ENCODE data around the gene SEMA3F.

SEMA3F gene

DNA sequence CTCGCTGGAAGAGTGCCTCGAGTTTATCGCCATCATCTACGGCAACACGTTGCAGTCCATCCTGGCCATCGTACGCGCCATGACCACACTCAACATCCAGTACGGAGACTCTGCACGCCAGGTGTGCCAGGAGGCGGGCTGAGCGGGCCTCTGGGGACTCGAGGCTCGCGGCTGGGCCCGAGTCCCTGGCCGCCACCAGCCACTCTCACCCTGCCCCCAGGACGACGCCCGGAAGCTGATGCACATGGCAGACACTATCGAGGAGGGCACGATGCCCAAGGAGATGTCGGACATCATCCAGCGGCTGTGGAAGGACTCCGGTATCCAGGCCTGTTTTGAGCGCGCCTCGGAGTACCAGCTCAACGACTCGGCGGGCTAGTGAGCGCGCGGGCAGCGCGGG, 38.2 kb downstream of the SEMA3F start:
- DNase-seq (ENCODE audit: low read depth in 2 of 2) = no peak

DNA sequence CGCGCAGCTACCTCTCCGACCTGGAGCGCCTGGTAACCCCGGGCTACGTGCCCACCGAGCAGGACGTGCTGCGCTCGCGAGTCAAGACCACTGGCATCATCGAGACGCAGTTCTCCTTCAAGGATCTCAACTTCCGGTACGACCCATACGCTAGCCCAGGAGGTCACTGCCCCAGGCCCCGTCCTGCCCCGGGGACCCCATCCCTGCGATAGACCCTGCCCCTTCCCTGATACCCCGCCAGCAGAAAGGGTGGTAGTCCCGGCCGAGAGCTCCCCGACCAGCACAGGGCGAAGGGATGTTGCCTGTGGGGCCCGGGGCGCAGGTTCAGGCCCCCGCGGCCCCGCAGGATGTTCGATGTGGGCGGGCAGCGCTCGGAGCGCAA, 38.6 kb downstream of the SEMA3F start:
- no peak for DNase-seq (ENCODE audit: low read depth in 2 of 2)

GRCh38 chr3:50194128-50194902, 39.2 kb downstream of the SEMA3F start:
- peak; percentile 77 to 79 for DNase-seq (ENCODE audit: low read depth in 2 of 2)

- no peak for DNase-seq (ENCODE audit: low read depth in 2 of 2)
Observed at GRCh38 chr3:50194903-50195500, 39.9 kb downstream of the SEMA3F start.

- no peak for DNase-seq (ENCODE audit: low read depth in 2 of 2)
Observed at GRCh38 chr3:50195501-50196252, 40.6 kb downstream of the SEMA3F start.

- no peak for DNase-seq (ENCODE audit: low read depth in 2 of 2)
Observed at GRCh38 chr3:50196253-50196801, 41.2 kb downstream of the SEMA3F start.

- no peak for DNase-seq (ENCODE audit: low read depth in 2 of 2)
Observed at GRCh38 chr3:50201573-50202315, 46.6 kb downstream of the SEMA3F start.

DNA sequence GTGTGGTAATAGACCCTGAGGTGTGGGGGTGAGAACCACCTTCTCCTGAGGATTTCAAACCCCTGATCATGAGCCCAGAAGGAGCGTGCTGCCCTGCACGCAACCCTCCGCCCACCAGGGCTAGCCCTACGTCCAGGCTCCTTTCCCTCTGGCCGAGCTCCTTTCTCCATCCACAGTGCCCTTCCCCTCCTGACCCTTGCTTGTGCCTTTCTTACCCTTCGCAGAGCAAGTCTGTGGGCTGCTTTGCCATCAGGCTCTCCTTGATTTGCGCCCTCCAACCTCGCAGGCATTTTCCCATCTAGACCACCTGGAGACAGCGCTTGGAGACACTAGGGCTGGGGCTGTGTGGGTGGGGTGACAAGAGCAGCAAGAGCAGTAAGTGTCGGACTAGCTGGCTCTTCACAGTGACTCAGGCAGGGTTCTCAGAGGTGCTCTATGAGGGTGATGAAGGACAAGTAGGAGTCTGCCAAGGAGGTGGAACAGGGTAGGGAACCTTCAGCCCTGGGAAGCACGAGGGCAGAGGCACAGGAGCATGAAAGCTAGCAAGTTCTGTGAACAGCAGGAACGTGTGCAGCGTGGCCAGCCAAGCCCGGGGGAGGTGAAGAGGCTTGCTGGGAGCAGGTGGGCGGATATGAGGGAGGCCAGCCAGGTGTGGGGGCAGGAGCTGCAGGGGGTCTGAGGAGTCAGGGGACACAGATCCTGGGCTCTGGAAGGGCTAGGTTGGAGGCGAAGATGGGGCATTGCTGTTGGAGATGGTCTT, 47.4 kb downstream of the SEMA3F start:
- no peak for DNase-seq (ENCODE audit: low read depth in 2 of 2)

DNA sequence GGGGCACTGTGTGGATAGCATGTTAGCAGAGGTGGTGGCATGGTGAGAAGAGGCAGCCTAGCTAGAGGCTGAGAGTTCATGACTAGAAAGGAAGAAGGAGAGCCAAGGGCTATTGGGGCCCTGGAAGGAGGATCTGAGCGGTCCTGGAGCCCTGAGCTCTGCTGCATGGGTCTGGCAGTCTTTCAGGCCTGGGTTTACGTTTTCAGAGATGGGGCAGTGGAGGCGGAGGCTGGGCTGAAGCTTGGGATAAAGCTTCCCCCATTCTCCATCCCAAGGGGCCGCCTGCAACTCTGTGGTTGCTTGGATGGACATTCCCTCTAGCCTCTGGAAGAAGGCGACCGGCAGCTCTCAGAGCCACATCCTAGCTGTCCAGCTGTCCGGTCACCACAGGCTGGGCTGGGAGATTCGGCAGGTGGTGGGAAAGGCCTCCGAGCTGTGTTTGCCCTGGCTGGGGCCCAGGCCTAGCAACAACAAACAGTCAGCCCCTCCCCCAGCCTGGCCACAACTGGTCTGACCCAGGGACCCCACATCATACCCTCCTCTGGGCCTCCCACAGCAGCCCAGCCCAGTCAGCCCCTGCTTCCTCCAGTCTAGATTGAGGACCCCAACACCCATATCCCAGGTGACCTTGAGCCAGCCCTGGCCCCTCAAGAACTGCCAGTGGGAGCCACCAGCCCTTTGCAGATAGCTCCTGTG, 48.1 kb downstream of the SEMA3F start:
- no peak for DNase-seq (ENCODE audit: low read depth in 2 of 2)

DNA sequence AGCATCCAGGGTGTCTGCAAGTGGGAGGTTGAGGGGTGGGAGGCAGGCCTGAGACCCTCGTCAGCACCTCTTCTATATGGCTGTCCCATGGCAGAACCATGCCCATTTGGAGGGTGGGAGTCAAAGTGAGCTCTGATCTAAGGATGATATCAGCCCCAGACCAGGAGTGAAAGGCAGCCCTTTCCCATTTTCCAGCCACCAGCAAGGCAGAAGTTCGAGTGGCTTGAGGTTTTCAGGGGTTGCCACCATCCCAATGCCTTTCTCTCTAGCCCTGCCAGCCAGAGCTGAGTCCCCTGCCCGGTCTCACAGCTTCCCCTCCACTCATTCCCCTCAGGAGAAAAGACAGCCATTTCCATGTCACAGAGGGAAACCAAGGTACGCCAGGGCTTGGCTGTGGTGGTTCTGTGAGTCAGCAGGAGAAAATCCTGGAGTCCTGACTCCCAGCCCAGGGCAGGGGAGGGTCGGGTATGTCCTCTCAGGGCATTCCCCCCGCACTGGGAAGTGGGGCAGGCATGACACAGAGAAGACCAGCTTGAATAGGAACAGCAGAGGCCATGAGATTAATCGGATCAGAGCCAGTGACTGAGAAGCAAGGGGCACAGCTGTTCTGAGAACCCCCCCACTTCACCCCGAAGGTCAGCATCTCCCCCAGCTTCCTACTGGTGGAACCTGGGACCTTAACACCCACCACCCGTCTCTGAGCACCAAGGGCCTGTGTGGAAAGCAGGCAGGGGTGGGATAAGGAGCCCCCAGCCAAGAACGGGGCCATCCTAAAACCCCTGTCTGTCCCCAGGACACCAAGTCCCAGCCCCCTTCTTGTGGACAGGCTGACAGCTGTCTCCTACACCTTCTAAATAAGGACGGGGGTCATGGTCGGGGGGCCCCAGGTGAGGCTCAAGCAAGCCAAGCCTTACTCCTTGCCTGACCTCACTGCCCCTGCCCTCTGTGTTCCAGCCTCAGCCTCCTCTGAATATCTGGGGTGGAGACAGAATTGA, 49.0 kb downstream of the SEMA3F start:
- no peak for DNase-seq (ENCODE audit: low read depth in 2 of 2)

- no peak for DNase-seq (ENCODE audit: low read depth in 2 of 2)
Observed at GRCh38 chr3:50204804-50205412, 49.8 kb downstream of the SEMA3F start, which contains the start of gene SLC38A3. SLC38A3 (plus strand) TSS chr3:50205271; CDS start chr3:50214200, 8,929 bp downstream.

- DNase-seq (ENCODE audit: low read depth in 2 of 2) = no peak
Observed at GRCh38 chr3:50205413-50206276, 50.5 kb downstream of the SEMA3F start.

- DNase-seq (ENCODE audit: low read depth in 2 of 2) = no peak
Observed at GRCh38 chr3:50207359-50208042, 52.4 kb downstream of the SEMA3F start.

DNA sequence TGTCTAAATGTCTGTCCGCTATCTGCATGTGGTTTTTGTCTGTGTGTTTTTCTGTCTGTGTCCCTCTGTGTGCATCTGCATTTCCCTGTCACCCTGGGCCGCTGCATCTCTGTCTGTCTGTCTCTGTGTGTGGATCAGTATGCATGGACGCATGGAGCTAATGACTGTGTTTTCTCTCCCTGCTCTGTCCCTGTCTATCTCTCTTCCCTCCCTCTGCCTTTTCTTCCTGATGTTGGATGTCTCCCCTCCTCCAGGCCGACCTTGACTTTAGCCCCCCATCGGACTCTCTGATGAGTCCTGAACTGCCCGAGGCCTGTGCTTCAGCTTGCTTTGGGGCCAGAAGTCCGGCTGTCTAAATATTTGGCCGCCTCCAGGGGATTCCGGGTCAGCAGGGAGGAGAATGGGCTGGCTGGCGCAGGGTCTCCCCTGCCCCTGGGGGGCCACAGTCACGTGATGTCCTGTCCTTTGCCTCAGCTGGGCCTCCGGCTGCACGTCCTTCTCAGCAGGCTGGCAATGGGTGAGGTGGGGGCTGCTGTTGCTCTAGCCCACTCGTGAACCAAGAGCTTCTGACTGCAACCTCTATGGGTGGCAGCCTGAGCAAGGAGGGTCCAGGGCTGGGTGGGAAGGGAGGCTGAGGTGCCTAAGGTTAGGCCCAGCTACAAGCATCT, 53.7 kb downstream of the SEMA3F start:
- no peak for DNase-seq (ENCODE audit: low read depth in 2 of 2)

- no peak for DNase-seq (ENCODE audit: low read depth in 2 of 2)
Observed at GRCh38 chr3:50210176-50210509, 55.0 kb downstream of the SEMA3F start.

- no peak for DNase-seq (ENCODE audit: low read depth in 2 of 2)
Observed at GRCh38 chr3:50210510-50211367, 55.6 kb downstream of the SEMA3F start.
